Prostate gland (tissue), 2 donors: ENCODE measurements around the gene DYSF.

Source experiments
- POLR2A ChIP-seq: fragments of 450-650 bp; IDR thresholded peaks from one replicate; pipeline ENCODE4 v1.6.1; 2016; ENCODE audit warnings: antibody characterized with exemption, mild to moderate bottlenecking
- POLR2AphosphoS5 ChIP-seq: sonication (generic); formaldehyde crosslinking; IDR thresholded peaks from one replicate; pipeline ENCODE4 v1.6.1; 2017; ENCODE audit warnings: antibody characterized with exemption
- TF ChIP-seq, protein P1 (sequence below), 4 experiments: fragments of 200-600 bp in 2 of 4; fragments of 450-650 bp in 2 of 4; sonication (generic) in 2 of 4; IDR thresholded peaks; 1 replicate in 3 of 4; 2 replicates in 1 of 4; pipeline ENCODE4 v1.5.1; 2016 to 2019; ENCODE audit warnings: antibody characterized with exemption in 4 of 4, mild to moderate bottlenecking in 2 of 4, moderate library complexity in 2 of 4

DNA sequence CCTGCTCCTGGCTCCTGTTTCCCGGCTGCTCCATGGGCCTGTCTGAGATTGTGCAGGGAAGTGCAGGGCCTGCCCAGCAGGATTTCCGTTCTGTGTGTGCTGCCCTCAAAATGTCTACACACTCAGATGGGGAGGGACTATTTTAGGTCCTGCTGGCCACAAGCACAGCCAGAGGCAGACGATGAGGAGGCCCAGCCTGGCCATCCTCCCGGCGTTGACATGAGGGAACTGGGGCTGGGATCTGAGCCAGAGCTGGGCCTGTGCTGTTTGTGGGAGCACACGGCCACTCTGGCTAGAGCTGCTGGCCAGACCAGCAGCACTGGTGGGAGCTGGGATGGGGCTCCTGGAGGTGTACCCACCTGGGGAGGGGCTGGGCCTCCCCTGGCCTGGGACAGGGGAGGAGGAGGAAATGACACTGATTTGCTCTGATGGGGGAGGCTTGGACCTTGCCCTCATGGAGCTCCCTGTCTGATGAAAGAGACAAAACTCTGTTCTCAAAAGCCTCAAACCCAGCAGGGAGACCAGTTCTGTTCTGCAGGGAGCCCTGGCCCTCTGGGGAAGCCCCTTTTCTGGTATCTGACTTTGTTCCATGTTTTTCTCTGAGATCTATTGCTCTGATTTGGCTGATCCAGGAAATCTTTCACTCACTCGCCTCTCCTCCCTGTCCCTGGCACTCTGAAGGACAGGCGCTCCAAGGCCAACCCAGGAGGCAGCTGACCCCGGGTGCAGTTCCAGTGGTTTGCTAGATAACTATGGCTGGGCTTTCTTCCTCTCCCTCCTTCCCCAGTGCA lies 161.8 kb downstream of the DYSF start:
- TF ChIP-seq, protein P1, sequence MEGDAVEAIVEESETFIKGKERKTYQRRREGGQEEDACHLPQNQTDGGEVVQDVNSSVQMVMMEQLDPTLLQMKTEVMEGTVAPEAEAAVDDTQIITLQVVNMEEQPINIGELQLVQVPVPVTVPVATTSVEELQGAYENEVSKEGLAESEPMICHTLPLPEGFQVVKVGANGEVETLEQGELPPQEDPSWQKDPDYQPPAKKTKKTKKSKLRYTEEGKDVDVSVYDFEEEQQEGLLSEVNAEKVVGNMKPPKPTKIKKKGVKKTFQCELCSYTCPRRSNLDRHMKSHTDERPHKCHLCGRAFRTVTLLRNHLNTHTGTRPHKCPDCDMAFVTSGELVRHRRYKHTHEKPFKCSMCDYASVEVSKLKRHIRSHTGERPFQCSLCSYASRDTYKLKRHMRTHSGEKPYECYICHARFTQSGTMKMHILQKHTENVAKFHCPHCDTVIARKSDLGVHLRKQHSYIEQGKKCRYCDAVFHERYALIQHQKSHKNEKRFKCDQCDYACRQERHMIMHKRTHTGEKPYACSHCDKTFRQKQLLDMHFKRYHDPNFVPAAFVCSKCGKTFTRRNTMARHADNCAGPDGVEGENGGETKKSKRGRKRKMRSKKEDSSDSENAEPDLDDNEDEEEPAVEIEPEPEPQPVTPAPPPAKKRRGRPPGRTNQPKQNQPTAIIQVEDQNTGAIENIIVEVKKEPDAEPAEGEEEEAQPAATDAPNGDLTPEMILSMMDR (IDR thresholded peaks at IDR 0.05) = no peak
- no peak for TF ChIP-seq POLR2A
- TF ChIP-seq POLR2AphosphoS5 = no peak
